Spleen (tissue), 11 donors: ENCODE data around the gene SERF1A. TPM values are rescaled to one million over a fixed set of nuclear protein-coding genes. Genes with fewer than 3 reads are reported as not detected.

ENCODE experiments used
- polyA plus RNA-seq, 3 donors: library from polyadenylated mRNA; stranded (reverse); fragments of 200-250 nt; gene quantifications; one replicate each; pipeline ENCODE4 v1.2.1, GENCODE V29; 2013
- small RNA-seq, 4 donors: library from RNA; depleted of rRNA; stranded (forward); fragments of <200 nt; gene quantifications; one replicate each; pipeline ENCODE3, GENCODE V24; 2016
- total RNA-seq, 7 donors: library from RNA; depleted of rRNA in 3 of 7; stranded (reverse); fragments of >200 nt in 3 of 7; fragmentation: NEBNext Ultra II Directional in 4 of 7; extraction: Animal tissue kit (Norgen Biotek cat#: 25700) in 4 of 7; gene quantifications; one replicate each; pipeline versions ENCODE4 v1.1.0 to v1.2.1, GENCODE V29; 2016 to 2021
- donor health status: healthy with polysubstance abuse.
- donor health status: DM: no; HTN: no; CAD: no; lungs with moderate emphysema.
- donor health status: DM: no; HTN: no; CAD: no.
- donor health status: Bipolar disorder and iron deficiency.
- donor health status: healthy.
- donor health status: DM: no; HTN: no; CAD: no.
- donor health status: DM: yes; HTN: yes; CAD: no.

The SERF1A gene
- total and polyA plus RNA-seq, 10 donors = 3.2 to 13.6 (median 9.8) TPM

Small RNA genes within 50 kb of the gene (small RNA-seq; reads per million reads assigned to genes)
- gene CDH12P1 = 0 reads per million in 4 donors

Other genes with a start within 250 kb of the SERF1A start
- gene SMN1, start 24.4 kb downstream of the SERF1A start, total RNA-seq = 10 to 100 TPM; 28.0 to 42.0 (median 34.6) TPM
- gene SMN1, start 24.4 kb downstream of the SERF1A start, polyA plus RNA-seq = 10 to 100 TPM; 22.0 to 35.3 (median 30.5) TPM
- gene NAIP, start 124.7 kb downstream of the SERF1A start, total RNA-seq = 100 to 1,000 TPM; 102 to 299 (median 199) TPM
- gene NAIP, start 124.7 kb downstream of the SERF1A start, polyA plus RNA-seq = 10 to 100 TPM; 15.4 to 20.1 (median 17.2) TPM
- 10 to 100 TPM; 17.2 to 33.3 (median 23.0) TPM for gene GTF2H2, start 167.0 kb downstream of the SERF1A start, total RNA-seq
- 1 to 10 TPM; 2.6 to 9.6 (median 5.8) TPM for gene GTF2H2, start 167.0 kb downstream of the SERF1A start, polyA plus RNA-seq